Hepatocyte (in vitro differentiated cells): ENCODE measurements around the gene PTPRU. TPM values are rescaled to one million over a fixed set of nuclear protein-coding genes. Genes with fewer than 3 reads are reported as not detected.

ENCODE experiments used
- DNase-seq: peaks from one replicate; pipeline ENCODE4 v3.0.0-alpha.2; 2016; ENCODE audit warnings: low spot score
- H2AFZ ChIP-seq: fragments of 200-600 bp; sonication (generic); 2 replicates; pipeline ENCODE4 v1.6.0; 2016; ENCODE audit warnings: antibody characterized with exemption, mild to moderate bottlenecking
- H3K27ac ChIP-seq: fragments of 200-600 bp; sonication (generic); 2 replicates; pipeline ENCODE4 v1.5.1; 2016; ENCODE audit warnings: mild to moderate bottlenecking
- H3K27me3 ChIP-seq: fragments of 200-600 bp; sonication (generic); 2 replicates; pipeline ENCODE4 v1.6.1; 2016
- H3K36me3 ChIP-seq: fragments of 200-600 bp; sonication (generic); replicated peaks from 2 replicates; pipeline ENCODE4 v1.5.1; 2016; ENCODE audit warnings: low read depth; ENCODE audit not compliant: insufficient read depth
- H3K4me1 ChIP-seq: fragments of 200-600 bp; sonication (generic); 2 replicates; pipeline ENCODE4 v1.5.1; 2016; ENCODE audit warnings: mild to moderate bottlenecking, moderate library complexity; ENCODE audit not compliant: insufficient read depth
- H3K4me2 ChIP-seq: fragments of 200-600 bp; sonication (generic); 2 replicates; pipeline ENCODE4 v1.6.0; 2016
- H3K4me3 ChIP-seq: fragments of 200-600 bp; sonication (generic); 2 replicates; pipeline ENCODE4 v1.5.1; 2016; ENCODE audit warnings: mild to moderate bottlenecking
- H3K79me2 ChIP-seq: fragments of 200-600 bp; sonication (generic); 2 replicates; pipeline ENCODE4 v1.6.0; 2017; ENCODE audit warnings: mild to moderate bottlenecking
- H3K9me2 ChIP-seq: fragments of 200-600 bp; sonication (generic); replicated peaks from 2 replicates; pipeline ENCODE4 v1.6.0; 2017; ENCODE audit warnings: mild to moderate bottlenecking; ENCODE audit not compliant: insufficient read depth
- H3K9me3 ChIP-seq: fragments of 200-600 bp; sonication (generic); 2 replicates; pipeline ENCODE4 v1.5.1; 2016; ENCODE audit warnings: low read depth, mild to moderate bottlenecking
- H4K20me1 ChIP-seq: fragments of 200-600 bp; sonication (generic); 2 replicates; pipeline ENCODE4 v1.6.0; 2016; ENCODE audit warnings: mild to moderate bottlenecking; ENCODE audit not compliant: insufficient read depth, poor library complexity, severe bottlenecking
- EZH2 ChIP-seq: fragments of 200-600 bp; sonication (generic); IDR thresholded peaks from 2 replicates; pipeline ENCODE4 v1.6.1; 2016; ENCODE audit warnings: antibody characterized with exemption, mild to moderate bottlenecking, borderline replicate concordance
- EZH2phosphoT487 ChIP-seq: fragments of 200-600 bp; sonication (generic); IDR thresholded peaks from one replicate; pipeline ENCODE4 v1.6.1; 2018; ENCODE audit warnings: antibody characterized with exemption, mild to moderate bottlenecking, low read depth, moderate library complexity; ENCODE audit not compliant: unreplicated experiment, severe bottlenecking
- WGBS: methylation state at CpG from one replicate; pipeline ENCODE4 v1.1.6; 2016; ENCODE audit warnings: low lambda C conversion rate; ENCODE audit errors: missing lambda C conversion rate; 5-methylcytosine and 5-hydroxymethylcytosine counted together
- polyA plus RNA-seq: library from polyadenylated mRNA; unstranded; fragments of >200 nt; fragmentation: Nextera tagmentation; extraction: Ambion mirVana; gene quantifications from 2 replicates; pipeline ENCODE4 v1.2.1, GENCODE V29; 2016
- total RNA-seq: library from RNA; depleted of rRNA; stranded (reverse); fragments of >200 nt; gene quantifications from 2 replicates; pipeline ENCODE4 v1.2.3, GENCODE V29; 2014
- TF ChIP-seq, protein P1 (sequence below): fragments of 200-600 bp; sonication (generic); IDR thresholded peaks from 2 replicates; pipeline ENCODE4 v1.5.1; 2016; ENCODE audit warnings: antibody characterized with exemption, mild to moderate bottlenecking; ENCODE audit not compliant: poor library complexity

The PTPRU gene
- total and polyA plus RNA-seq, 2 experiments from 2014 or later = 34.3 to 38.7 TPM

DNA sequence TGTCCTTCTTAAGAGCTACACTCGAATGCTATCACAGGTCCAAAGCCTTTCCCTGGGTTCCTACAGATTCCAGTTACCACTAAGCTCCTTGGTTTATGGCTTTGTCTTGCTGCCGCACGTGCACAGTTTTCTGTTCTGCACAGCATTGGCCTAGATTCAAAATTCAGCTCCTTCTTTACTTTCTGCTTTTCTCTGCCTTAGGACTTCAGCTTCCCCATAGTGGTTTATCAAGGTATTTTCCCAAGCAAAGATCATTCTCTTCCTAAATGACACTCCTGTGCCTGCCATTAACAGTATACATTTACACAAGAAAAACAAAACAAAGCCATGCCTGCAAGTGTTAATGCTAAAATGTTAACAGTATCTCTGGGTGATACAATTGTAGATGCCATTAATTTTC lies 41.8 kb downstream of the PTPRU start:
- H4K20me1 ChIP-seq = no peaks in the 10 kb centered on the region
- WGBS = 86% methylated on average over 3 of the region's 3 CpGs
- H3K9me2 ChIP-seq = no peaks in the 10 kb centered on the region
- H3K79me2 ChIP-seq = no peaks in the 10 kb centered on the region
- DNase-seq = no peak
- no peak overlapping the region for H2AFZ ChIP-seq
- H3K9me3 ChIP-seq = peaks cover 3% of the 10 kb centered on the region
- no peak overlapping the region for H3K27ac ChIP-seq
- H3K4me1 ChIP-seq = no peaks in the 10 kb centered on the region
- H3K4me2 ChIP-seq = no peak overlapping the region
- H3K4me3 ChIP-seq = no peak overlapping the region
- H3K36me3 ChIP-seq = no peaks in the 10 kb centered on the region
- no peaks in the 10 kb centered on the region for H3K27me3 ChIP-seq
- TF ChIP-seq EZH2phosphoT487 = no peak
- TF ChIP-seq EZH2 = no peak
- TF ChIP-seq, protein P1, sequence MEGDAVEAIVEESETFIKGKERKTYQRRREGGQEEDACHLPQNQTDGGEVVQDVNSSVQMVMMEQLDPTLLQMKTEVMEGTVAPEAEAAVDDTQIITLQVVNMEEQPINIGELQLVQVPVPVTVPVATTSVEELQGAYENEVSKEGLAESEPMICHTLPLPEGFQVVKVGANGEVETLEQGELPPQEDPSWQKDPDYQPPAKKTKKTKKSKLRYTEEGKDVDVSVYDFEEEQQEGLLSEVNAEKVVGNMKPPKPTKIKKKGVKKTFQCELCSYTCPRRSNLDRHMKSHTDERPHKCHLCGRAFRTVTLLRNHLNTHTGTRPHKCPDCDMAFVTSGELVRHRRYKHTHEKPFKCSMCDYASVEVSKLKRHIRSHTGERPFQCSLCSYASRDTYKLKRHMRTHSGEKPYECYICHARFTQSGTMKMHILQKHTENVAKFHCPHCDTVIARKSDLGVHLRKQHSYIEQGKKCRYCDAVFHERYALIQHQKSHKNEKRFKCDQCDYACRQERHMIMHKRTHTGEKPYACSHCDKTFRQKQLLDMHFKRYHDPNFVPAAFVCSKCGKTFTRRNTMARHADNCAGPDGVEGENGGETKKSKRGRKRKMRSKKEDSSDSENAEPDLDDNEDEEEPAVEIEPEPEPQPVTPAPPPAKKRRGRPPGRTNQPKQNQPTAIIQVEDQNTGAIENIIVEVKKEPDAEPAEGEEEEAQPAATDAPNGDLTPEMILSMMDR = no peak

DNA sequence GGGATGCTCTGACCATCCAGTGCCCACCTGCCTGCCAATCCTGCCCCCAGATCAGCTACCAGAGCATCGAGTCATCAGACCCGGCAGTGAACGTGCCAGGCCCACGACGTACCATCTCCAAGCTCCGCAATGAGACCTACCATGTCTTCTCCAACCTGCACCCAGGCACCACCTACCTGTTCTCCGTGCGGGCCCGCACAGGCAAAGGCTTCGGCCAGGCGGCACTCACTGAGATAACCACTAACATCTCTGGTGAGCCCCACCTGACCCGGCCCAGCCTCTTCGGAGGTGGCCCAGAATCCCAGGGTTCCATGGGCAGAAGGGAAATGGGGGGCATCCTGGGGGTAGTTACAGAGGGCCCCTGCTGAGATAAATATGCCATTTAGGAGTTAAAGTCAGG lies 43.1 kb downstream of the PTPRU start:
- Histone ChIP-seq H4K20me1 (no peaks in the 10 kb centered on the region), H3K4me1 (no peaks in the 10 kb centered on the region), H3K9me2 (no peaks in the 10 kb centered on the region), H3K4me2 (no peak overlapping the region), H3K27me3 (no peaks in the 10 kb centered on the region), H3K79me2 (no peaks in the 10 kb centered on the region), H3K36me3 (no peaks in the 10 kb centered on the region), H2AFZ (no peak overlapping the region), H3K4me3 (no peak overlapping the region), H3K27ac (no peak overlapping the region), H3K9me3 (peaks cover 3% of the 10 kb centered on the region)
- DNase-seq = no peak
- TF ChIP-seq EZH2phosphoT487 = no peak
- no peak for TF ChIP-seq EZH2
- TF ChIP-seq, protein P1 = no peak
- 98% methylated on average over 13 of the region's 13 CpGs for WGBS

DNA sequence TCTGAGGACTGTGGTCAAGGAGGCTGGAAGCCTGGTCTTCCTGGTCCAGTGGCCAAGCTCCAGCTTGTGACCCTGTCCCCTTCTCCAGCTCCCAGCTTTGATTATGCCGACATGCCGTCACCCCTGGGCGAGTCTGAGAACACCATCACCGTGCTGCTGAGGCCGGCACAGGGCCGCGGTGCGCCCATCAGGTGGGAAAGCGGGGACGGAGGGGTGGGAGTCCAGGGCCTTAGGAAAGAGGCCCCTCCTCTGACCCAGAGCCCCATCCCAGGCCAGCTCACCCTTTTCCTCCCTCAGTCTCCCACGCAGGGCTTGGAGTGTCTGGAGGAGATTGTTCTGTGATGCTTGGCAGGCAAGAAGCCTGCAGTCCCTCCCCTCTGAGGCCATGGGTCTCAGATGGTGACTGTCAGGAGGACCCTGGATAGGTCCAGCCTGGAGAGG lies 43.6 kb downstream of the PTPRU start:
- Histone ChIP-seq H3K79me2 (no peaks in the 10 kb centered on the region), H3K27me3 (no peaks in the 10 kb centered on the region), H3K27ac (no peak overlapping the region), H4K20me1 (no peaks in the 10 kb centered on the region), H3K36me3 (no peaks in the 10 kb centered on the region), H3K9me3 (peaks cover 3% of the 10 kb centered on the region), H2AFZ (no peak overlapping the region), H3K9me2 (no peaks in the 10 kb centered on the region), H3K4me1 (no peaks in the 10 kb centered on the region), H3K4me2 (no peak overlapping the region), H3K4me3 (no peak overlapping the region)
- TF ChIP-seq, protein P1 = no peak
- no peak for TF ChIP-seq EZH2
- TF ChIP-seq EZH2phosphoT487 = no peak
- no peak for DNase-seq
- WGBS = 94% methylated on average over 11 of the region's 11 CpGs
